HepG2 (cell line): Measurements from ENCODE around the gene PODXL2. TPM values are rescaled to one million over a fixed set of nuclear protein-coding genes. Genes with fewer than 3 reads are reported as not detected.
A peak's percentile ranks its signal among the peaks of the same experiment; 100 is the strongest.

Experiments used
- AGO1 ChIP-seq: fragments of 200-400 bp; formaldehyde crosslinking; IDR thresholded peaks from 2 replicates; pipeline ENCODE4 v1.6.1; 2017; ENCODE audit warnings: mild to moderate bottlenecking, low read depth, low read length, moderate library complexity; ENCODE audit not compliant: poor library complexity, severe bottlenecking
- ARID4A ChIP-seq: sonication (generic); formaldehyde crosslinking; IDR thresholded peaks from 2 replicates; pipeline ENCODE4 v1.5.0; 2020; ENCODE audit warnings: mild to moderate bottlenecking, missing genetic modification reagents, borderline replicate concordance
- BRCA1 ChIP-seq: sonication (generic); formaldehyde crosslinking; IDR thresholded peaks from 2 replicates; pipeline ENCODE4 v1.4.0; 2020; ENCODE audit warnings: missing genetic modification reagents
- FLYWCH1 ChIP-seq: sonication (generic); formaldehyde crosslinking; IDR thresholded peaks from 2 replicates; pipeline ENCODE4 v1.8.1; 2023; ENCODE audit warnings: mild to moderate bottlenecking, missing genetic modification reagents
- KLF16 ChIP-seq, 2 experiments: sonication (generic) in 1 of 2; formaldehyde crosslinking in 1 of 2; IDR thresholded peaks; 2 replicates each; pipeline versions ENCODE4 v1.6.1 to v1.8.0; 2016 to 2023; ENCODE audit warnings: missing genetic modification reagents in 2 of 2, missing compliant biosample characterization in 1 of 2
- NKX3-1 ChIP-seq: sonication (generic); formaldehyde crosslinking; IDR thresholded peaks from 2 replicates; pipeline ENCODE4 v1.5.0; 2020; ENCODE audit warnings: missing genetic modification reagents
- SMYD3 ChIP-seq: sonication (generic); formaldehyde crosslinking; IDR thresholded peaks from 2 replicates; pipeline ENCODE4 v1.8.1; 2023; ENCODE audit warnings: mild to moderate bottlenecking, missing genetic modification reagents
- SRSF1 ChIP-seq: fragments of 200-400 bp; formaldehyde crosslinking; optimal IDR thresholded peaks from 2 replicates; pipeline ENCODE3; 2017; ENCODE audit warnings: mild to moderate bottlenecking, low read depth, low read length, moderate library complexity
- THAP11 ChIP-seq: IDR thresholded peaks from 2 replicates; pipeline ENCODE4 v1.6.1; 2016; ENCODE audit warnings: missing biosample characterization, missing genetic modification reagents
- ZNF337 ChIP-seq: sonication (generic); formaldehyde crosslinking; IDR thresholded peaks from 2 replicates; pipeline ENCODE4 v1.5.1; 2020; ENCODE audit warnings: missing genetic modification reagents, low read depth, mild to moderate bottlenecking, borderline replicate concordance
- ZNF407 ChIP-seq: sonication (generic); formaldehyde crosslinking; IDR thresholded peaks from one replicate; pipeline ENCODE4 v1.5.1; 2020; ENCODE audit warnings: mild to moderate bottlenecking, missing genetic modification reagents; ENCODE audit errors: not compliant biosample characterization
- ZNF552 ChIP-seq: sonication (generic); formaldehyde crosslinking; IDR thresholded peaks from 2 replicates; pipeline ENCODE4 v1.9.0; 2022; ENCODE audit warnings: missing genetic modification reagents, mild to moderate bottlenecking, borderline replicate concordance
- ZNF562 ChIP-seq: sonication (generic); formaldehyde crosslinking; IDR thresholded peaks from 2 replicates; pipeline ENCODE4 v1.8.0; 2022; ENCODE audit warnings: missing genetic modification reagents, borderline replicate concordance
- polyA plus RNA-seq, 8 experiments: library from polyadenylated mRNA; depleted of rRNA in 3 of 8; stranded (reverse) in 7 of 8; unstranded in 1 of 8; fragments of >200 nt; fragmentation: Illumina TruSeq in 4 of 8; extraction: Trizol in 4 of 8; gene quantifications; 2 replicates each; pipeline versions ENCODE4 v1.2.1 to v1.2.3, GENCODE V29; 2011 to 2016; ENCODE audit warnings: low read depth in 4 of 8, missing spikeins in 1 of 8, mixed read lengths in 1 of 8; ENCODE audit not compliant: insufficient read depth in 1 of 8
- total RNA-seq, 5 experiments: library from RNA; depleted of rRNA; stranded (reverse); fragments of >200 nt; fragmentation: Illumina TruSeq; extraction: Trizol; gene quantifications; 2 replicates each; pipeline ENCODE4 v1.2.3, GENCODE V29; 2016; ENCODE audit warnings: low read depth in 1 of 5
- TF ChIP-seq, protein P1 (sequence below): sonication (generic); formaldehyde crosslinking; IDR thresholded peaks from 2 replicates; pipeline ENCODE4 v1.9.0; 2021; ENCODE audit warnings: missing genetic modification reagents, borderline replicate concordance

PODXL2 gene
- total and polyA plus RNA-seq, 2 of the 13 experiments (the other 11 are each of a cell fraction or from before 2014, with no cell fraction given), result 20.4 to 25.1 TPM

DNA sequence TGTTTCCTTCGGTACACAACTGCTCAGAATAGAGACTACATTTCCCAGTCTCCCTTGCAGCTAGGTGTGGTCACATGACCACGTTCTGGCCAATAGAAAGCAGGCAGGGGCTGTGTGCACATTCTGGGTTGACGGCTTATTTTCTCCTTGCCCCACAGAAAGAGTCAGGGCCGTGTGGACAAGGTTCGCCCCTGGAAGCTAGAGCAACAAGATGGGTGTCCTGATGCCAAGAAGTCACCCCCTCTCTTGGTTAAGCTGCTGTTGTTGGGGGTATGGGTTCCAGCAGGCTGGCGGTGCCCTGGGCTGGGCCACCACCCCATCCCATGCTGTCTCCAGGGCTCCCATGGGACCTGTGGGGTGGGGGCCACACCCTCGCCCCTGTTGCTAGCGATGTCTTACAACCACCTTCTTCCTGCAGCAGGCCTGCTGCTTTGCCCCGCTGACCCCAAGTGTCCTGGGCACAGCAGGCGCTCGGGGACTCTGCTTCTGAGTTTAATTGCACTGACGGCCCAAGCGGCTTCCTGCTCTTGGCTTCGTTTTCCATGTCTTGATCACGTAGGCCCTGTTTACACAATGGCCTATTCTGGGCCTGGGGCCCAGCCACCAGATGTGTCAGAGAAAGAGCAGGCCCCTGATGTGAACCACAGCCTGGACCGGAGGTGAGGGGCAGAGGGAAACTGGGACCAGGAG, 68.7 kb downstream of the PODXL2 start (continued):
- TF ChIP-seq THAP11 (CRISPR knock-in tag), result peak; percentile 98
- TF ChIP-seq FLYWCH1 (CRISPR knock-in tag), result no peak
- TF ChIP-seq, protein P1, sequence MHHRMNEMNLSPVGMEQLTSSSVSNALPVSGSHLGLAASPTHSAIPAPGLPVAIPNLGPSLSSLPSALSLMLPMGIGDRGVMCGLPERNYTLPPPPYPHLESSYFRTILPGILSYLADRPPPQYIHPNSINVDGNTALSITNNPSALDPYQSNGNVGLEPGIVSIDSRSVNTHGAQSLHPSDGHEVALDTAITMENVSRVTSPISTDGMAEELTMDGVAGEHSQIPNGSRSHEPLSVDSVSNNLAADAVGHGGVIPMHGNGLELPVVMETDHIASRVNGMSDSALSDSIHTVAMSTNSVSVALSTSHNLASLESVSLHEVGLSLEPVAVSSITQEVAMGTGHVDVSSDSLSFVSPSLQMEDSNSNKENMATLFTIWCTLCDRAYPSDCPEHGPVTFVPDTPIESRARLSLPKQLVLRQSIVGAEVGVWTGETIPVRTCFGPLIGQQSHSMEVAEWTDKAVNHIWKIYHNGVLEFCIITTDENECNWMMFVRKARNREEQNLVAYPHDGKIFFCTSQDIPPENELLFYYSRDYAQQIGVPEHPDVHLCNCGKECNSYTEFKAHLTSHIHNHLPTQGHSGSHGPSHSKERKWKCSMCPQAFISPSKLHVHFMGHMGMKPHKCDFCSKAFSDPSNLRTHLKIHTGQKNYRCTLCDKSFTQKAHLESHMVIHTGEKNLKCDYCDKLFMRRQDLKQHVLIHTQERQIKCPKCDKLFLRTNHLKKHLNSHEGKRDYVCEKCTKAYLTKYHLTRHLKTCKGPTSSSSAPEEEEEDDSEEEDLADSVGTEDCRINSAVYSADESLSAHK, result no peak
- TF ChIP-seq ZNF562 (CRISPR knock-in tag), result no peak
- no peak for TF ChIP-seq NKX3-1 (CRISPR knock-in tag)
- no peak for TF ChIP-seq SMYD3
- no peak for TF ChIP-seq SRSF1
- no peak for TF ChIP-seq AGO1
- TF ChIP-seq ZNF337 (CRISPR knock-in tag), result no peak
- no peak for TF ChIP-seq ZNF407 (CRISPR knock-in tag)
- TF ChIP-seq BRCA1, result no peak
- TF ChIP-seq ZNF552 (CRISPR knock-in tag), result no peak
- TF ChIP-seq ARID4A (CRISPR knock-in tag), result no peak
- TF ChIP-seq KLF16 (CRISPR knock-in tag; IDR thresholded peaks at IDR 0.05), result no peak
